Measurements from ENCODE around the gene VAV1. TPM values are rescaled to one million over a fixed set of nuclear protein-coding genes. Genes with fewer than 3 reads are reported as not detected.

VAV1 gene
- total and polyA plus RNA-seq, 2 of the 8 experiments (the other 6 are each of a cell fraction or from before 2014, with no cell fraction given) = 0.21 to 0.22 TPM

- TF ChIP-seq MAX (IDR thresholded peaks at IDR 0.05) = peak; percentile 97
- no peak for TF ChIP-seq JUND (IDR thresholded peaks at IDR 0.05; ENCODE audit: low read length)
- no peak for TF ChIP-seq JUN (IDR thresholded peaks at IDR 0.05; ENCODE audit: low read depth, low read length)
- TF ChIP-seq ZNF274 (IDR thresholded peaks at IDR 0.05; ENCODE audit: borderline replicate concordance, extremely low read depth, low read length) = no peak
- no peak for TF ChIP-seq KDM1A (IDR thresholded peaks at IDR 0.05; ENCODE audit: borderline replicate concordance, low read length)
- no peak for TF ChIP-seq CTBP2 (IDR thresholded peaks at IDR 0.05; ENCODE audit: borderline replicate concordance, insufficient read depth, insufficient read length, low read length)
- TF ChIP-seq RXRA (IDR thresholded peaks at IDR 0.05; ENCODE audit: insufficient read depth, low read depth, low read length) = no peak
- peak; percentile 56 for TF ChIP-seq ASH2L (IDR thresholded peaks at IDR 0.05; ENCODE audit: low read length)
- TF ChIP-seq SP2 (IDR thresholded peaks at IDR 0.05; ENCODE audit: low read length) = no peak
- TF ChIP-seq CBX8 (IDR thresholded peaks at IDR 0.05; ENCODE audit: borderline replicate concordance, low read depth, low read length) = no peak
- TF ChIP-seq FOSL1 (IDR thresholded peaks at IDR 0.05; ENCODE audit: insufficient read depth, low read depth, low read length) = no peak
- TF ChIP-seq CEBPB (IDR thresholded peaks at IDR 0.05; ENCODE audit: low read depth, low read length) = no peak
- TF ChIP-seq KDM4A (IDR thresholded peaks at IDR 0.05; ENCODE audit: low read depth, low read length, severe bottlenecking) = no peak
- TF ChIP-seq TEAD4 (IDR thresholded peaks at IDR 0.05; ENCODE audit: low read depth, low read length) = peak; percentile 80
- peak; percentile 48 to 75 for TF ChIP-seq POLR2A (IDR thresholded peaks at IDR 0.05; ENCODE audit: control extremely low read depth in 1 of 2, low read depth in 2 of 2, low read length in 2 of 2)
- TF ChIP-seq SUZ12 (IDR thresholded peaks at IDR 0.05; ENCODE audit: low read length) = no peak
- TF ChIP-seq SAP30 (IDR thresholded peaks at IDR 0.05; ENCODE audit: insufficient read depth, insufficient replicate concordance, low read length) = no peak
- TF ChIP-seq MAFK (IDR thresholded peaks at IDR 0.05; ENCODE audit: low read depth, low read length) = no peak
- no peak for TF ChIP-seq BCL11A (IDR thresholded peaks at IDR 0.05; ENCODE audit: low read depth in 2 of 2, low read length in 2 of 2)
- no peak for TF ChIP-seq PHF8 (conservative IDR thresholded peaks at IDR 0.05; ENCODE audit: low read depth, low read length)
- TF ChIP-seq, protein P1, sequence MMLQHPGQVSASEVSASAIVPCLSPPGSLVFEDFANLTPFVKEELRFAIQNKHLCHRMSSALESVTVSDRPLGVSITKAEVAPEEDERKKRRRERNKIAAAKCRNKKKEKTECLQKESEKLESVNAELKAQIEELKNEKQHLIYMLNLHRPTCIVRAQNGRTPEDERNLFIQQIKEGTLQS (IDR thresholded peaks at IDR 0.05; ENCODE audit: insufficient read depth, low read depth, low read length) = peak; percentile 62; the same call in 1 of the 2 replicates
- no peak for TF ChIP-seq POU5F1 (IDR thresholded peaks at IDR 0.05; ENCODE audit: low read depth, low read length)
- TF ChIP-seq RNF2 (IDR thresholded peaks at IDR 0.05; ENCODE audit: borderline replicate concordance, low read depth, low read length, missing control alignments, poor library complexity, severe bottlenecking) = no peak
Observed at GRCh38 chr19:6753178-6754031, 19.1 kb upstream of the VAV1 start (continued).

Data from H1 (cell line).